Measurements from ENCODE around the gene CEMIP. TPM values are rescaled to one million over a fixed set of nuclear protein-coding genes. Genes with fewer than 3 reads are reported as not detected.
A peak's percentile ranks its signal among the peaks of the same experiment; 100 is the strongest.

Gene CEMIP
- total RNA-seq, 2 donors from 2014 or later, result 2.2 TPM; not detected in 1

DNA sequence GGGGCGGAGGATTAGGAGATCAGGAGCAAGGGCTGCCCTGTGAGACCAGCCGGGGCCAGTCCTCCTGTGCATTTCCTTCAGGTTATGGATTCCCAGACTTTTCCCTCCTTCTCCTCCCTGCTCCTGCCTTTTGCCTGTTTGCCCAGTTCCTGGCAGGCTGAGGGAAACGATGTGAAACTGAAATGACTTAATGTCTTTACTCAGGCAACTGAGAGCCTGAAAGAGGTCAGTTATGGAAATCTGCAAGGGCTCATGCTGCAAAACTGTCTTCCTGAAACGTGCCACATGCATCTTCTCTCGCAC, 153.3 kb downstream of the CEMIP start:
- no peak overlapping the region for H3K4me3 Mint-ChIP-seq
- Histone ChIP-seq H3K4me3 (ENCODE audit: low read length) (no peak overlapping the region), H3K36me3 (ENCODE audit: control insufficient read depth, insufficient read depth, low read length) (no peaks in the 10 kb centered on the region), H3K4me1 (ENCODE audit: control insufficient read depth, insufficient read depth, low read length) (no peaks in the 10 kb centered on the region), H3K9me3 (ENCODE audit: control insufficient read depth, low read length) (no peaks in the 10 kb centered on the region), H3K9ac (ENCODE audit: extremely low read depth, low read length, poor library complexity, severe bottlenecking) (no peak overlapping the region), H3K27ac (ENCODE audit: low read depth, low read length) (no peak overlapping the region), H3K27me3 (ENCODE audit: control insufficient read depth, insufficient read depth, low read length, poor library complexity, severe bottlenecking) (no peaks in the 10 kb centered on the region)
- DNase-seq, result no peak
- H3K9me3 Mint-ChIP-seq, result no peaks in the 10 kb centered on the region
- TF ChIP-seq, protein P1, sequence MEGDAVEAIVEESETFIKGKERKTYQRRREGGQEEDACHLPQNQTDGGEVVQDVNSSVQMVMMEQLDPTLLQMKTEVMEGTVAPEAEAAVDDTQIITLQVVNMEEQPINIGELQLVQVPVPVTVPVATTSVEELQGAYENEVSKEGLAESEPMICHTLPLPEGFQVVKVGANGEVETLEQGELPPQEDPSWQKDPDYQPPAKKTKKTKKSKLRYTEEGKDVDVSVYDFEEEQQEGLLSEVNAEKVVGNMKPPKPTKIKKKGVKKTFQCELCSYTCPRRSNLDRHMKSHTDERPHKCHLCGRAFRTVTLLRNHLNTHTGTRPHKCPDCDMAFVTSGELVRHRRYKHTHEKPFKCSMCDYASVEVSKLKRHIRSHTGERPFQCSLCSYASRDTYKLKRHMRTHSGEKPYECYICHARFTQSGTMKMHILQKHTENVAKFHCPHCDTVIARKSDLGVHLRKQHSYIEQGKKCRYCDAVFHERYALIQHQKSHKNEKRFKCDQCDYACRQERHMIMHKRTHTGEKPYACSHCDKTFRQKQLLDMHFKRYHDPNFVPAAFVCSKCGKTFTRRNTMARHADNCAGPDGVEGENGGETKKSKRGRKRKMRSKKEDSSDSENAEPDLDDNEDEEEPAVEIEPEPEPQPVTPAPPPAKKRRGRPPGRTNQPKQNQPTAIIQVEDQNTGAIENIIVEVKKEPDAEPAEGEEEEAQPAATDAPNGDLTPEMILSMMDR (conservative IDR thresholded peaks at IDR 0.05), result no peak
- WGBS, 2 experiments (ENCODE audit: insufficient coverage in 1 of 2, insufficient read length in 1 of 2), result 91 to 100% methylated on average over 1 to 4 of the region's 5 CpGs
- no peaks in the 10 kb centered on the region for H3K27me3 Mint-ChIP-seq (ENCODE audit: insufficient read depth)
- H3K27ac Mint-ChIP-seq, result no peak overlapping the region
- H3K4me1 Mint-ChIP-seq, result peaks cover 7% of the 10 kb centered on the region
- no peaks in the 10 kb centered on the region for H3K36me3 Mint-ChIP-seq (ENCODE audit: low read depth)

DNA sequence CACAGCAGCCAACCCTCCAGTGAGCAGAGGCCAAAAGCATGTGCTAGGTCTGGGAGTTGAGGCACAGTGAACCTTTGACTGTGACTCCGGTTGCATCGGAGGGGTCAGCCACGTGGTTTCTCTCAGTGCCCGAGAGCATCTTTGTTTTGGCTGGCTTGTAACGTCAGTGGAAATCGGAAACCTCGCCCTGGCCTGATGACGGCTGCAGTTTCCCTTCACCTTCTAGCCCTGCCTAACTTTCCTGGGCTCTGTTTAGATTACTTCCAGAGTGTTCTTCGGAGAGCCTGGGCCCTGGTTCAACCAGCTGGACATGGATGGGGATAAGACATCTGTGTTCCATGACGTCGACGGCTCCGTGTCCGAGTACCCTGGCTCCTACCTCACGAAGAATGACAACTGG, 153.8 kb downstream of the CEMIP start:
- DNase-seq, result no peak
- H3K4me3 Mint-ChIP-seq, result no peak overlapping the region
- Histone ChIP-seq H3K4me3 (ENCODE audit: low read length) (no peak overlapping the region), H3K9me3 (ENCODE audit: control insufficient read depth, low read length) (no peaks in the 10 kb centered on the region), H3K27ac (ENCODE audit: low read depth, low read length) (no peak overlapping the region), H3K27me3 (ENCODE audit: control insufficient read depth, insufficient read depth, low read length, poor library complexity, severe bottlenecking) (no peaks in the 10 kb centered on the region), H3K4me1 (ENCODE audit: control insufficient read depth, insufficient read depth, low read length) (no peaks in the 10 kb centered on the region), H3K36me3 (ENCODE audit: control insufficient read depth, insufficient read depth, low read length) (no peaks in the 10 kb centered on the region), H3K9ac (ENCODE audit: extremely low read depth, low read length, poor library complexity, severe bottlenecking) (no peak overlapping the region)
- H3K27ac Mint-ChIP-seq, result no peak overlapping the region
- TF ChIP-seq, protein P1 (conservative IDR thresholded peaks at IDR 0.05), result no peak
- peaks cover 7% of the 10 kb centered on the region for H3K4me1 Mint-ChIP-seq
- H3K9me3 Mint-ChIP-seq, result no peaks in the 10 kb centered on the region
- H3K36me3 Mint-ChIP-seq (ENCODE audit: low read depth), result no peaks in the 10 kb centered on the region
- H3K27me3 Mint-ChIP-seq (ENCODE audit: insufficient read depth), result no peaks in the 10 kb centered on the region
- WGBS, 2 experiments (ENCODE audit: insufficient coverage in 1 of 2, insufficient read length in 1 of 2), result 94 to 98% methylated on average over 9 to 15 of the region's 15 CpGs

DNA sequence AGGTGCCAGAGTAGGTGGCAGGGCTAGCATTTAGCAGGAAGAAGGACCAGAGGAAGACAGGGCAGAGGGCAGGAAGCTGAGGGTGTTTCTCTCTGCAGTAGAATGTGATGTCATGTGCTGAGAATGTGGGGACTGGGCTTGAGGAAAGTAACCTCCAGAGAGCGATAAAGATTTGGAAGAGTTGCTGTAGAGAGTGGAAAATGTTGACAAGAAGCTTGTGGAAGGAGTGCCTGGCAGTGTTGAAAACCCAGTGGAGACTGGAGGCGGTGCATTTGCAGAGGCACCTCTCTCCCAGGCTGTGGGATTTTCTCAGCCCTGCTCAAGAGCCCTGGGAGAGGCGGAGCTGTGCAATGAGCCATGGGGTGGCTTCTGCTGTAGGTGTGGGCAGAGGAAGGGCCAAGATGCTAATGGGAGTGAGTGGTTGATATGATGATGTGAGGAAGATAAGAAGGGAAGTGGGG, 155.6 kb downstream of the CEMIP start:
- Histone ChIP-seq H3K4me3 (ENCODE audit: low read length) (no peak overlapping the region), H3K9me3 (ENCODE audit: control insufficient read depth, low read length) (no peaks in the 10 kb centered on the region), H3K9ac (ENCODE audit: extremely low read depth, low read length, poor library complexity, severe bottlenecking) (no peak overlapping the region), H3K4me1 (ENCODE audit: control insufficient read depth, insufficient read depth, low read length) (no peaks in the 10 kb centered on the region), H3K27me3 (ENCODE audit: control insufficient read depth, insufficient read depth, low read length, poor library complexity, severe bottlenecking) (no peaks in the 10 kb centered on the region), H3K36me3 (ENCODE audit: control insufficient read depth, insufficient read depth, low read length) (no peaks in the 10 kb centered on the region), H3K27ac (ENCODE audit: low read depth, low read length) (no peak overlapping the region)
- Mint-ChIP-seq H3K4me1 (peaks cover 7% of the 10 kb centered on the region), H3K4me3 (no peak overlapping the region), H3K27ac (peak overlapping the region; percentile 29), H3K36me3 (ENCODE audit: low read depth) (no peaks in the 10 kb centered on the region), H3K27me3 (ENCODE audit: insufficient read depth) (no peaks in the 10 kb centered on the region), H3K9me3 (no peaks in the 10 kb centered on the region)
- WGBS, 2 experiments (ENCODE audit: insufficient coverage in 1 of 2, insufficient read length in 1 of 2), result 80 to 88% methylated on average over 1 to 3 of the region's 3 CpGs
- peak; percentile 76 for DNase-seq
- TF ChIP-seq, protein P1 (conservative IDR thresholded peaks at IDR 0.05), result no peak
